ENCODE measurements around the gene C7.
"Not testable (repeated sequence)": the region's sequence is repeated elsewhere in the genome, so short reads cannot be mapped to it uniquely, and the experiment has no call there.

The C7 gene

GRCh38 chr5:40991168-40991980, 82.1 kb downstream of the C7 start:
- DNase-seq (ENCODE audit: low spot score): no peak

DNA sequence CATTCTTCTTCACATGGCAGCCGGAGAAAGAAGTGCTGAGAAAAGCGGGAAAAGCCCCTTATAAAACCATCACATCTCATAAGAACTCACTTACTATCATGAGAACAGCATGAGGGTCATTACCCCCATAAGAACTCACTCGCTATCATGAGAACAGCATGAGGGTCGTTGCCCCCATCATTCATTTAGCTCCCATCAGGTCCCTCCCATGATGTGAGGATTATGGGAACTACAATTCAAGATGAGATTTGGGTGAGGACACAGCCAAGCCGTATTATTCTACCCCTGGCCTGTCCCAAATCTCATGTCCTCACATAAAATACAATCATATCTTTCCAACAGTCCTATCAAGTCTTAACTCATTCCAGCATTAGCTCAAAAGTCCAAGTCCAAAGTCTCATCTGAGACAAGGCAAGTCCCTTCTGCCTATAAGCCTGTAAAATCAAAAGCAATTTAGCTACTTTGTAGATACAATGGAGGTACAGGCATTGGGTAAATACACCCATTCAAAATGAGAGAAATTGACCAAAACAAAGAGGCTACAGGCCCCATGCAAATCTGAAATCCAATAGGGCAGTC, 82.8 kb downstream of the C7 start:
- no peak for DNase-seq (ENCODE audit: low spot score)

- no peak for DNase-seq (ENCODE audit: low spot score)
These were observed 86.7 kb downstream of the C7 start for GRCh38 chr5:40995801-40996586.

- no peak for DNase-seq (ENCODE audit: low spot score)
These were observed 89.8 kb downstream of the C7 start for GRCh38 chr5:40999142-40999541.

- DNase-seq (ENCODE audit: low spot score): no peak
These were observed 90.7 kb downstream of the C7 start for GRCh38 chr5:40999966-41000365.

DNA sequence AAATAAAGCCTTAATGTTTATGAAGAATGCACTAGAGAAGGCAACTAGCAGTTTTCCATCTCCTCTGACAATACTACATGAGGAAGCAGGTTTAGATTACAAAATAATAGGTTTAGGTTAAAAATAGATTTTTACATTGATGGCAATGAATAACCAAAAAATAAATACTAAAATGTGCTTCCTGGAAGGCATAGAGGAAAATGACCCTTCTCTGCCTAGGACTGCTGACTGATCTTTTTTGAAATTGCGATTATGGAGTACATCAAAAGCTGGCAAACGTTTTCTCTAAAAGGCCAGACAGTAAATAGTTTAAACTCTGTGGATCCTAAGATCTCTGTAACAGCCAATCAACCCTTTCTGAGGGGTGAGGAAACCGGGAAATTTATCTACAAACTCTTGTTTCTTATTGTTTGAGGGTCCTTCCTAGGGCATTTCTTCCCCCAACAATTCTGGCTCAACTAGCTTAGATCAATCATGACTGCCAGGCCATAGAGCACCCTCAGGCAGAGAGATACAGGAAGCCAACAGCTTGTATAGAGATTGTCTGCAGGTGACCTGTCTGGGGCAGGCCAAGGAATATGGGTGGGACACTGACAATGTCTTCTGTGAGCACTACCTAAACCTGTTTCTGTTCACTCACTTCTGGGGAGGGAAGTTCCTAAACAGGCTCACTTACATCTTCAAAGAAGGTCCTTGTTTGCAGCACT, 94.5 kb downstream of the C7 start:
- no peak for DNase-seq (ENCODE audit: low spot score)

- no peak for DNase-seq (ENCODE audit: low spot score)
These were observed 95.6 kb downstream of the C7 start for GRCh38 chr5:41004931-41005330.

GRCh38 chr5:41009232-41009631, 99.9 kb downstream of the C7 start:
- no peak for DNase-seq (ENCODE audit: low spot score)

DNA sequence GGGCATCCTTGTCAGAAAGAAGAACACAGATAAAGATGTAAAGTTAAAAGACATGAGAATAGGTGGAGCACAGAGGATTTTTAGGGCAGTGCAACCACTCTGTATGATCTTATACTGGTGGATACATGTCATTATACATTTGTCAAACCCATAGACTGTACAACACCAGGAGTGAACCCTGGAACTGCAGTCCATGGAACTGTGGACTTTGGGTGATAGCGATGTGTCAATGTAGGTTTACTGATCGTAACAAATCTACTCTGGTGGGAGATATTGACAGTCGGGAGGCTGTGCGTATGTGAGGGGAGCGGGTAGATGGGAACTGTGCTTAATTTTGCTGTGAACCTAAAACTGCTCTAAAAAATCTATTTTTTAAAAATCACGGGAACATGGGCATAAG, 101.3 kb downstream of the C7 start:
- DNase-seq (ENCODE audit: low spot score): no peak

GRCh38 chr5:41012318-41012717, 103.0 kb downstream of the C7 start:
- no peak for DNase-seq (ENCODE audit: low spot score)

DNA sequence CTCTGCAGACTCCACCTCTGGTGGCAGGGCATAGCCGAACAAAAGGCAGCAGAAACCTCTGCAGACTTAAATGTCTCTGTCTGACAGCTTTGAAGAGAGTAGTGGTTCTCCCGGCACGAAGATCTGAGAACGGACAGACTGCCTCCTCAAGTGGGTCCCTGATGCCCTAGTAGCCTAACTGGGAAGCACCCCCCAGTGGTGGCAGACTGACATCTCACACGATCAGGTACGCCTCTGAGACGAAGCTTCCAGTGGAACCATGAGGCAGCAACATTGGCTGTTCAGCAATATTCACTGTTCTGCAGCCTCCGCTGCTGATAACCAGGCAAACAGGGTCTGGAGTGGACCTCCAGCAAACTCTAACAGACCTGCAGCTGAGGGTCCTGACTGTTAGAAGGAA, 113.3 kb downstream of the C7 start:
- not testable (repeated sequence) for DNase-seq (ENCODE audit: low spot score)
